HEK293 (cell line): ENCODE data around the gene CTAGE1.

Experiments used
- CTCF ChIA-PET: fragments of 350-600 bp; formaldehyde crosslinking; extraction: SDS; loops from one replicate; lab custom pipeline; 2021; ENCODE audit warnings: antibody characterized with exemption; lab: Yijun Ruan, JAX
- POLR2A ChIA-PET: fragments of 300-600 bp; formaldehyde crosslinking; extraction: SDS; loops from one replicate; lab custom pipeline; 2020; ENCODE audit warnings: antibody characterized with exemption, inconsistent platforms; lab: Yijun Ruan, JAX
- H3K27ac ChIP-seq: fragments of 200-500 bp; sonication (Bioruptor generic); 2 replicates; pipeline ENCODE4 v1.5.1; 2014; ENCODE audit warnings: low read depth, low read length, control low read depth, inconsistent platforms; ENCODE audit errors: extremely low read depth
- H3K36me3 ChIP-seq, 2 experiments: fragments of 200-500 bp in 1 of 2; sonication (Bioruptor generic) in 1 of 2; 1 replicate in 1 of 2; 2 replicates in 1 of 2; pipeline ENCODE4 v1.5.1; 2014 to 2017; ENCODE audit warnings: inconsistent platforms in 2 of 2, low read length in 2 of 2; ENCODE audit not compliant: control insufficient read depth in 2 of 2, insufficient read depth in 1 of 2
- H3K4me1 ChIP-seq: fragments of 200-500 bp; sonication (Bioruptor generic); 2 replicates; pipeline ENCODE4 v1.5.1; 2014; ENCODE audit warnings: mild to moderate bottlenecking, low read length, inconsistent platforms; ENCODE audit not compliant: control insufficient read depth, insufficient read depth
- H3K4me3 ChIP-seq: 2 replicates; pipeline ENCODE4 v1.5.1; 2011; ENCODE audit warnings: low read depth, mild to moderate bottlenecking, control low read depth, low read length, moderate library complexity
- H3K9me3 ChIP-seq: fragments of 200-500 bp; sonication (Bioruptor generic); 2 replicates; pipeline ENCODE4 v1.5.1; 2014; ENCODE audit warnings: low read depth, low read length, inconsistent platforms; ENCODE audit not compliant: control insufficient read depth, insufficient read depth
- AEBP2 ChIP-seq: fragments of 450-650 bp; formaldehyde crosslinking; IDR thresholded peaks from 2 replicates; pipeline ENCODE4 v1.5.1; 2016; ENCODE audit warnings: missing biosample characterization, missing genetic modification characterization, borderline replicate concordance
- BCL6B ChIP-seq: fragments of 450-650 bp; formaldehyde crosslinking; IDR thresholded peaks from 2 replicates; pipeline ENCODE4 v1.5.1; 2017; ENCODE audit warnings: missing biosample characterization, missing genetic modification characterization
- CTCF ChIP-seq: fragments of 450-650 bp; formaldehyde crosslinking; IDR thresholded peaks from 2 replicates; pipeline ENCODE4 v1.5.1; 2016; ENCODE audit warnings: missing biosample characterization, missing genetic modification characterization
- HOXA7 ChIP-seq: sonication (generic); formaldehyde crosslinking; IDR thresholded peaks from 2 replicates; pipeline ENCODE4 v1.8.1; 2022; ENCODE audit warnings: missing genetic modification reagents, borderline replicate concordance
- KLF17 ChIP-seq: fragments of 450-650 bp; formaldehyde crosslinking; IDR thresholded peaks from 2 replicates; pipeline ENCODE4 v1.5.1; 2016; ENCODE audit warnings: missing biosample characterization, missing genetic modification characterization
- KLF7 ChIP-seq: fragments of 450-650 bp; formaldehyde crosslinking; IDR thresholded peaks from 2 replicates; pipeline ENCODE4 v1.5.1; 2016; ENCODE audit warnings: missing biosample characterization, missing genetic modification characterization, borderline replicate concordance
- PRDM4 ChIP-seq: fragments of 450-650 bp; formaldehyde crosslinking; IDR thresholded peaks from 2 replicates; pipeline ENCODE4 v1.5.1; 2017; ENCODE audit warnings: missing biosample characterization, missing genetic modification characterization
- TRIM28 ChIP-seq: IDR thresholded peaks from 2 replicates; pipeline ENCODE4 v1.6.1; 2011; ENCODE audit warnings: low read length, control low read depth, borderline replicate concordance
- TSHZ1 ChIP-seq: fragments of 450-650 bp; formaldehyde crosslinking; IDR thresholded peaks from 2 replicates; pipeline ENCODE4 v1.5.1; 2016; ENCODE audit warnings: missing biosample characterization, missing genetic modification characterization, borderline replicate concordance
- ZNF132 ChIP-seq: fragments of 450-650 bp; formaldehyde crosslinking; IDR thresholded peaks from 2 replicates; pipeline ENCODE4 v1.5.1; 2017; ENCODE audit warnings: missing biosample characterization, missing genetic modification characterization, borderline replicate concordance
- ZNF324 ChIP-seq: fragments of 450-650 bp; formaldehyde crosslinking; IDR thresholded peaks from 2 replicates; pipeline ENCODE4 v1.5.1; 2016; ENCODE audit warnings: missing biosample characterization, missing genetic modification characterization
- ZNF624 ChIP-seq: fragments of 450-650 bp; formaldehyde crosslinking; IDR thresholded peaks from 2 replicates; pipeline ENCODE4 v1.5.1; 2017; ENCODE audit warnings: missing biosample characterization, missing genetic modification characterization
- ZNF664 ChIP-seq: fragments of 450-650 bp; formaldehyde crosslinking; IDR thresholded peaks from 2 replicates; pipeline ENCODE4 v1.5.1; 2016; ENCODE audit warnings: missing biosample characterization, missing genetic modification characterization
- ZNF747 ChIP-seq: fragments of 450-650 bp; formaldehyde crosslinking; IDR thresholded peaks from 2 replicates; pipeline ENCODE4 v1.5.1; 2016; ENCODE audit warnings: missing biosample characterization, missing genetic modification characterization

CTAGE1 gene

GRCh38 chr18:22424565-22424963 lies 6.8 kb upstream of the CTAGE1 start (continued):
- TF ChIP-seq BCL6B (tag by site-specific recombination) (no peak), KLF17 (no peak)
- TF ChIP-seq, all 188 proteins: peak for 0

GRCh38 chr18:22423878-22424564 lies 6.3 kb upstream of the CTAGE1 start:
- Histone ChIP-seq H3K4me3 (no peak overlapping the region), H3K9me3 (no peaks in the 10 kb centered on the region), H3K27ac (no peak overlapping the region), H3K4me1 (no peaks in the 10 kb centered on the region), H3K36me3 (no peaks in the 10 kb centered on the region)
- CTCF ChIA-PET, result no interaction called here
- TF ChIP-seq TRIM28, result no peak
- TF ChIP-seq CTCF (tag by site-specific recombination), result no peak
- TF ChIP-seq ZNF747, result no peak
- TF ChIP-seq ZNF664 (tag by site-specific recombination), result no peak
- no peak for TF ChIP-seq ZNF624 (tag by site-specific recombination)
- TF ChIP-seq TSHZ1 (tag by site-specific recombination), result no peak
- no peak for TF ChIP-seq KLF7 (tag by site-specific recombination)
- no peak for TF ChIP-seq HOXA7
- no peak for TF ChIP-seq AEBP2 (tag by site-specific recombination)
- TF ChIP-seq ZNF324 (tag by site-specific recombination), result no peak
- no peak for TF ChIP-seq PRDM4 (tag by site-specific recombination)
- TF ChIP-seq ZNF132 (tag by site-specific recombination), result no peak
- POLR2A ChIA-PET, result no interaction called here
